Stimulated activated naive CD8-positive, alpha-beta T cell treated with anti-CD3 and anti-CD28 coated beads, Interleukin-15, amount 100 ng/mL, for 72 hours (primary cell): ENCODE results near the gene GNB5.
A peak's percentile ranks its signal among the peaks of the same experiment; 100 is the strongest.
"Not testable (repeated sequence)": the region's sequence is repeated elsewhere in the genome, so short reads cannot be mapped to it uniquely, and the experiment has no call there.

Experiments
- ATAC-seq: fragments of 150-1000 bp; cut with Tn5 transposase; 2 replicates; pipeline ENCODE4 v1.10.0; 2021; ENCODE audit warnings: mild to moderate bottlenecking, moderate library complexity
- DNase-seq, 2 donors: peaks; one replicate each; pipeline ENCODE4 v3.0.0; 2021 to 2022
- H3K27ac Mint-ChIP-seq, 2 donors: one replicate each; pipeline ENCODE4 v1.8.0; 2022; ENCODE audit warnings: mild to moderate bottlenecking in 2 of 2, mixed read lengths in 2 of 2, moderate library complexity in 2 of 2
- H3K27me3 Mint-ChIP-seq: one replicate; pipeline ENCODE4 v1.8.0; 2022; ENCODE audit warnings: mixed read lengths
- H3K4me1 Mint-ChIP-seq: one replicate; pipeline ENCODE4 v1.8.0; 2022; ENCODE audit warnings: mild to moderate bottlenecking, mixed read lengths
- H3K4me3 Mint-ChIP-seq, 2 donors: one replicate each; pipeline ENCODE4 v1.8.0; 2022; ENCODE audit warnings: mild to moderate bottlenecking in 2 of 2, mixed read lengths in 2 of 2, moderate library complexity in 1 of 2
- H3K9me3 Mint-ChIP-seq, 2 donors: one replicate each; pipeline ENCODE4 v1.8.0; 2022; ENCODE audit warnings: mixed read lengths in 2 of 2

GNB5 gene

GRCh38 chr15:52184721-52185120 lies 6.5 kb downstream of the GNB5 start:
- no peaks in the 10 kb centered on the region for H3K27me3 Mint-ChIP-seq
- peaks cover 18% of the 10 kb centered on the region for H3K4me1 Mint-ChIP-seq
- ATAC-seq, result no peak
- DNase-seq, result no peak
- no peak overlapping the region for H3K27ac Mint-ChIP-seq
- no peak overlapping the region for H3K4me3 Mint-ChIP-seq
- H3K9me3 Mint-ChIP-seq, result peaks cover 0 to 4% of the 10 kb centered on the region in 2 donors

DNA sequence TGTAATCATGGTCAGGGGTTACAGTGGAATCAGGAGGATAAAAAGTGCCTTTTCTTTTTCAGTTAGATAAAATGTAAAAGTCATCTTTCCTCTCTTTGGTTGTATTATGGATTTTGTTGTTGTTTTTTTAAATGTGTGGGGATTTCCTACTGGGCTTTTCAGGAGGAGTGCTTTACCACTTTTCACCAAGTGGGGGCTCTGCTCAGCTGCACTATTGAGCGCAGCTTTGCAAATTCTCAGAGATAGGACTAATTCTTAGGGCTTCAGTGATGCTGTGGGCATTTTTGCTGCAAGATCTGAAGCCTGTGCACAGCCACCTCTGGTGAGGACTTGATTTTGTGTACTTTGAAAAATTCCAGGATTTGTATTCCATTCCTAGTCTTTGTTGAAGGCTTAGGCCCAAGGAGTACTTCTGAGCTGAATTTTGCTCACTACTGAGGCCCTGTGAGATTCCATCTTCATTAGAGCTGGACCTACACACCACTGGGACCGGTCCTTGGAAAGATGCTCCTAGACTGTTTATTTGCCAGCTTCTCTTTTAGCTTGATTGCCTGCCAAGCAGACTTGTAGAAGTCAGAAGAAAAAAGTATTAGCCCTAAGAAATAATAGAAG lies 7.5 kb downstream of the GNB5 start:
- Mint-ChIP-seq H3K27me3 (no peaks in the 10 kb centered on the region), H3K4me1 (peaks cover 25% of the 10 kb centered on the region), H3K4me3 (no peak overlapping the region), H3K9me3 (peaks cover 0 to 4% of the 10 kb centered on the region in 2 donors), H3K27ac (no peak overlapping the region)
- DNase-seq (no peak), ATAC-seq (no peak)

GRCh38 chr15:52181938-52182780 lies 9.0 kb downstream of the GNB5 start:
- no peaks in the 10 kb centered on the region for H3K27me3 Mint-ChIP-seq
- H3K9me3 Mint-ChIP-seq, result peaks cover 0 to 4% of the 10 kb centered on the region in 2 donors
- ATAC-seq, result no peak
- H3K4me3 Mint-ChIP-seq, result no peak overlapping the region
- H3K4me1 Mint-ChIP-seq, result peaks cover 38% of the 10 kb centered on the region
- no peak for DNase-seq
- peak overlapping the region in 1 of 2 donors; percentile 20 for H3K27ac Mint-ChIP-seq

DNA sequence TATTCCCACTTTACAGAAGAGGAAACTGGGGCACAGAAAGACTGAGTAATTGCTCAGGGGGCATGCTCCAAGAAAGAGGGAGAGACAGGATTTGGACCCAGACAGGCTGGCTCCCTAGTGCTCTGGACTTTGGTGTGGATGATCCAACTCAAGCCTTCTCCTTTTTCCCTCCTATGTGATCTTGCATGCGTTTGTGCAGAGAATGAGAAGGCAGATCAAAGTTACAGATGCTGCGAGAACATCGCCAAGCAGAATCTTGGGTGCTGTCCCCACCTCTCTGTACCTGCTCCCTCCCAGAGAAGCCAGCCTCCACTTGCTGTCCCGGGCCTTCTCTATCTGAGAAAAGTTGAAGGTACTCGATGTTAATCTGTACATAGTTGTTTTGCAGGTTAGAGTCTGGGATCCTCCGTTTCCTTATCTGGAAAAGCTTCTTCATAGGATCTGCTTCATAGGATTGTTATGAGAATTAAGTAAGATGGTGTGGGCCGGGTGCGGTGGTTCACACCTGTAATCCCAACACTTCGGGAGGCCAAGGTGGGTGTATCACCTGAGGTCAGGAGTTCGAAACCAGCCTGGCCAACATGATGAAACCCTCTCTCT lies 10.2 kb downstream of the GNB5 start:
- peaks cover 0 to 4% of the 10 kb centered on the region in 2 donors for H3K9me3 Mint-ChIP-seq
- peaks cover 44% of the 10 kb centered on the region for H3K4me1 Mint-ChIP-seq
- ATAC-seq, result no peak
- H3K27ac Mint-ChIP-seq, result peak overlapping the region; percentile 90 to 93
- no peaks in the 10 kb centered on the region for H3K27me3 Mint-ChIP-seq
- DNase-seq, result no peak
- peak overlapping the region; percentile 87 to 94 for H3K4me3 Mint-ChIP-seq

- H3K4me1 Mint-ChIP-seq, result peaks cover 44% of the 10 kb centered on the region
- DNase-seq (peak in 1 of 2 donors; percentile 54), ATAC-seq (peak; percentile 50)
- H3K4me3 Mint-ChIP-seq, result peak overlapping the region; percentile 87 to 94
- H3K27me3 Mint-ChIP-seq, result no peaks in the 10 kb centered on the region
- peaks cover 0 to 4% of the 10 kb centered on the region in 2 donors for H3K9me3 Mint-ChIP-seq
- peak overlapping the region; percentile 90 to 93 for H3K27ac Mint-ChIP-seq
Measured at GRCh38 chr15:52180196-52180835, 10.9 kb downstream of the GNB5 start.

DNA sequence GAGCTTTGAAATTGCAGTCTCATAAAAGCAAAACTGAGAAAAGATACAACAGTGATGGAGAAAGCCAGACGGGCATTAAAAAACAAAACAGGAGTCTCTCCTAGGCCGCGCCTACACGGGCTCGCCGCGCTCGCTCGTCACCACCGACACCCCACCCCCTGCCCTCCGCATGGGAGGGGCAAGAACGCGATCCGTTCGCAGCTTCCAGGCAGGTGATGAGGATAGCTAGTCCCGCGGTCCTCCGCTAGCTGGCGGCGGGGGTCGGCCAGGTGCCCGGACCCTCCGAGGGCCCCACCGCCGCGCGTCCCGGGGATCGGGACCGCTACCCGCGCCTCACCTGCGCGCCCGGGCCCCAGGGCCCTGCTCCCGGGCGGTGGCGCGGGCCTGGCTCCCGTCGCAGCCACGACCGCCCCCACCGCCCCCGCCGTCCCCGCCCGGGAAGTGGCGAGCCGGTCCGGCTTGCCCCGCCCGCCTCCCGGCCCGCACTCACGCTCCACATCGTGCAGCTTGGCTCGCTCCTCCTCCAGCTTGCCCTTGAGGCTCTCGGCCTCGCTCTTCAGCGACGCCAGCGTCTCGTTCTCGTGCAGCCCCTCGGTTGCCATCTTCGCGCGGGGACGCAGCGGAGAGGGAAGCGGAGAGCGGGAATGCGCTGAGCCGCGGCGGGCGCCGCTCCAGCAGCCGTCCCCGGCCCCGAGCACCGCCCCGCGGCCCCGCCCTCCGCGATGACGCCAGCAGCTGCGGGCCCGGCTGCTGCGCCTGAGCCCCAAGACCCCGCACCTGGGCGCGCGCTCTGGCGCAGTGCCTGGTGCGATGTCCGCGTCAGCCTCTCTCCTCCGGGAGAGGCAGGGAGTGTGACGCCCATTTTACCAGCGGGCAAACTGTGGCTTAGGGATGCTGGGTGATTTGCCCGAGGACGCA lies 11.7 kb downstream of the GNB5 start:
- Mint-ChIP-seq H3K4me1 (peaks cover 46% of the 10 kb centered on the region), H3K4me3 (peak overlapping the region; percentile 94 to 97), H3K9me3 (peaks cover 0 to 4% of the 10 kb centered on the region in 2 donors), H3K27me3 (no peaks in the 10 kb centered on the region), H3K27ac (peak overlapping the region; percentile 95 to 99)
- ATAC-seq (peak; percentile 92), DNase-seq (peak; percentile 88 to 89)

DNA sequence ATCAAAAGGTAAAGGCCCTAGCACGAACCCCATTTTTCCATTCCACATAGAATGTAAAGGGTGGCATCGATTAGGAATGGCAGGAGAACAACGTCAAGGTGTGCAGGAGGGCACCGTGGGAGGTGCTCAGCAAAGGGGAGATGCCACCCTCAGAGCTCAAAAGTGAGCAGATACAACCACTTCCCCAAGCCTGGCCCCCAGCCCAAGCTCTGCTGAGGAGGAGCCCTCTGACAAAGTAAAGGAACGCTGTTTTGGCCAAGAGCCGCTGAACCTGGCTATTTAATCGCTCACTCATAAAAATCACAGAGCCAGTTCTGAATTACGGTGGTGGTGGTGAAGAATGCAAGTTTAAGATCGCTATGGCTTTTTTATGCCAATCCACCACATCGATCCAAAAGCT lies 12.4 kb downstream of the GNB5 start:
- no peak for ATAC-seq
- no peaks in the 10 kb centered on the region for H3K27me3 Mint-ChIP-seq
- peak overlapping the region; percentile 95 to 99 for H3K27ac Mint-ChIP-seq
- H3K4me3 Mint-ChIP-seq, result peak overlapping the region; percentile 87 to 97
- H3K9me3 Mint-ChIP-seq, result peaks cover 0 to 4% of the 10 kb centered on the region in 2 donors
- DNase-seq, result no peak
- peaks cover 52% of the 10 kb centered on the region for H3K4me1 Mint-ChIP-seq

GRCh38 chr15:52172869-52173268 lies 18.3 kb downstream of the GNB5 start:
- ATAC-seq, result no peak
- Mint-ChIP-seq H3K27me3 (no peaks in the 10 kb centered on the region), H3K27ac (no peak overlapping the region), H3K4me3 (no peak overlapping the region), H3K4me1 (peaks cover 43% of the 10 kb centered on the region), H3K9me3 (no peaks in the 10 kb centered on the region)
- DNase-seq, result no peak

- Mint-ChIP-seq H3K27ac (no peak overlapping the region), H3K4me3 (no peak overlapping the region), H3K4me1 (peaks cover 40% of the 10 kb centered on the region), H3K27me3 (no peaks in the 10 kb centered on the region), H3K9me3 (no peaks in the 10 kb centered on the region)
- ATAC-seq (no peak), DNase-seq (no peak)
Measured at GRCh38 chr15:52171807-52172206, 19.4 kb downstream of the GNB5 start.

GRCh38 chr15:52171386-52171785 lies 19.8 kb downstream of the GNB5 start:
- ATAC-seq (peak; percentile 74), DNase-seq (no peak)
- Mint-ChIP-seq H3K4me1 (peaks cover 40% of the 10 kb centered on the region), H3K9me3 (no peaks in the 10 kb centered on the region), H3K27me3 (no peaks in the 10 kb centered on the region), H3K4me3 (peak overlapping the region in 1 of 2 donors; percentile 52), H3K27ac (no peak overlapping the region)

- H3K27ac Mint-ChIP-seq, ATAC-seq, DNase-seq, H3K9me3 Mint-ChIP-seq, H3K4me3 Mint-ChIP-seq, H3K27me3 Mint-ChIP-seq: not testable (repeated sequence)
- H3K4me1 Mint-ChIP-seq, result peaks cover 51% of the 10 kb centered on the region
Measured at GRCh38 chr15:52170199-52170598, 21.0 kb downstream of the GNB5 start.

DNA sequence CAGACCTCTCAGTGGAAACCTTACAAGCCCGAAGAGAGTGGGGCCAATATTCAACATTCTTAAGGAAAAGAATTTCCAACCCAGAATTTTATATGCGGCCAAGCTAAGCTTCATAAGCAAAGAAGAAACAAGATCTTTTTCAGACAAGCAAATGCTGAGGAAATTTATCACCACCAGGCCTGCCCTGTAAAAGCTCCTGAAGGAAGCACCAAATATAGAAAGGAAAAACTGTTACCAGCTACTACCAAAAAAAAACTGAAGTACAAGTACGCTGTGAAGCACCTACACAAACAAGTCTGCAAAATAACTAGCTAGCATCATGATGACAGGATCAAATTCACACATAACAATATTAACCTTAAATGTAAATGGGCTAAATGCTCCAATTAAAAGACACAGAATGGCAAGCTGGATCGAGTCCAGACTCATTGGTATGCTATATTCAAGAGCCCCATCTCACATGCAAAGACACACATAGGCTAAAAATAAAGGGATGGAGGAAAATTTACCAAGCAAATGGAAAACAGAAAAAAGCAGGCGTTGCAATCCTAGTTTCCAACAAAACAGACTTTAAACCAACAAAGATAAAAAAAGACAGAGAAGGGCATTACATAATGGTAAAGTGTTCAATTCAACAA lies 25.6 kb downstream of the GNB5 start:
- Mint-ChIP-seq H3K4me1 (peaks cover 40% of the 10 kb centered on the region), H3K27ac (peak overlapping the region; percentile 97 to 99)
- H3K27me3 Mint-ChIP-seq, result not testable (repeated sequence)

GRCh38 chr15:52164631-52165265 lies 26.4 kb downstream of the GNB5 start:
- Mint-ChIP-seq H3K4me3 (peak overlapping the region in 1 of 2 donors; percentile 1), H3K4me1 (peaks cover 33% of the 10 kb centered on the region), H3K27me3 (no peaks in the 10 kb centered on the region), H3K27ac (peak overlapping the region; percentile 97 to 99), H3K9me3 (no peaks in the 10 kb centered on the region)
- ATAC-seq (peak; percentile 63), DNase-seq (no peak)

More for the DNA sequence above, 25.6 kb downstream of the GNB5 start:
- not testable (repeated sequence) for H3K9me3 Mint-ChIP-seq, ATAC-seq, H3K4me3 Mint-ChIP-seq, DNase-seq
